HAP-1 (cell line): ENCODE measurements around the gene CDYL2.
A peak's percentile ranks its signal among the peaks of the same experiment; 100 is the strongest.

ENCODE experiments used
- DNase-seq, 2 experiments: peaks; one replicate each; pipeline ENCODE4 v3.0.0-alpha.2; 2016 to 2020; ENCODE audit warnings: low spot score in 2 of 2
- H3K27me3 ChIP-seq: fragments of 250-450 bp; sonication (Bioruptor Pico); 2 replicates; pipeline ENCODE4 v1.5.1; 2020; ENCODE audit warnings: low read depth, mild to moderate bottlenecking, moderate library complexity
- H3K36me3 ChIP-seq: fragments of 250-450 bp; sonication (Bioruptor Pico); replicated peaks from 2 replicates; pipeline ENCODE4 v1.5.1; 2020; ENCODE audit warnings: mild to moderate bottlenecking
- H3K4me1 ChIP-seq: fragments of 250-450 bp; sonication (Bioruptor Pico); 2 replicates; pipeline ENCODE4 v1.5.1; 2020; ENCODE audit warnings: mild to moderate bottlenecking
- H3K4me3 ChIP-seq: fragments of 250-450 bp; sonication (Bioruptor Pico); 2 replicates; pipeline ENCODE4 v1.5.1; 2020; ENCODE audit warnings: mild to moderate bottlenecking, moderate library complexity
- H3K9me3 ChIP-seq: fragments of 250-450 bp; sonication (Bioruptor Pico); 2 replicates; pipeline ENCODE4 v1.5.1; 2020; ENCODE audit warnings: mild to moderate bottlenecking, moderate library complexity
- in situ Hi-C: fragments of 300-500 bp; cut with MboI; formaldehyde crosslinking; loops from 3 replicates; pipeline ENCODE4 v1.14.3; 2020; ENCODE audit warnings: low sequenced_read_pairs, inconsistent platforms, mixed read lengths

Gene CDYL2

GRCh38 chr16:80804526-80805383 lies at the start of gene CDYL2:
Gene CDYL2 (minus strand): TSS chr16:80804598. CDS start chr16:80804173, 425 bp downstream.
- in situ Hi-C loops = loop anchor here (25.0 kb wide), 1 partner anchor 108 kb away; no protein-coding TSS in a partner anchor
- Histone ChIP-seq H3K4me3 (peak within 1 kb of the TSS; percentile 39), H3K36me3 (no peaks in the 10 kb centered on the region), H3K9me3 (no peaks in the 10 kb centered on the region), H3K27me3 (peaks cover 26% of the 10 kb centered on the region), H3K4me1 (no peaks in the 10 kb centered on the region)
- peak in 1 of 2 experiments; percentile 37 for DNase-seq

- H3K36me3 ChIP-seq = no peaks in the 10 kb centered on the region
- H3K4me1 ChIP-seq = no peaks in the 10 kb centered on the region
- in situ Hi-C loops = no loop called here
- no peak overlapping the region for H3K4me3 ChIP-seq
- peak; percentile 9 to 42 for DNase-seq
- no peaks in the 10 kb centered on the region for H3K27me3 ChIP-seq
- H3K9me3 ChIP-seq = no peaks in the 10 kb centered on the region
Observed at GRCh38 chr16:80852261-80852872, 48.0 kb upstream of the CDYL2 start.

- in situ Hi-C loops = no loop called here
- Histone ChIP-seq H3K9me3 (no peaks in the 10 kb centered on the region), H3K4me1 (no peaks in the 10 kb centered on the region), H3K4me3 (no peak overlapping the region), H3K27me3 (no peaks in the 10 kb centered on the region), H3K36me3 (no peaks in the 10 kb centered on the region)
- no peak for DNase-seq
Observed at GRCh38 chr16:80851831-80852230, 47.4 kb upstream of the CDYL2 start.

- no peaks in the 10 kb centered on the region for H3K4me1 ChIP-seq
- no peak for DNase-seq
- H3K9me3 ChIP-seq = no peaks in the 10 kb centered on the region
- H3K27me3 ChIP-seq = no peaks in the 10 kb centered on the region
- in situ Hi-C loops = no loop called here
- no peak overlapping the region for H3K4me3 ChIP-seq
- H3K36me3 ChIP-seq = no peaks in the 10 kb centered on the region
Observed at GRCh38 chr16:80850757-80851156, 46.4 kb upstream of the CDYL2 start.

GRCh38 chr16:80848862-80849261 lies 44.5 kb upstream of the CDYL2 start:
- no peaks in the 10 kb centered on the region for H3K36me3 ChIP-seq
- no peaks in the 10 kb centered on the region for H3K27me3 ChIP-seq
- in situ Hi-C loops = no loop called here
- no peak for DNase-seq
- no peak overlapping the region for H3K4me3 ChIP-seq
- no peaks in the 10 kb centered on the region for H3K4me1 ChIP-seq
- no peaks in the 10 kb centered on the region for H3K9me3 ChIP-seq

GRCh38 chr16:80846680-80847079 lies 42.3 kb upstream of the CDYL2 start:
- no peaks in the 10 kb centered on the region for H3K27me3 ChIP-seq
- no peaks in the 10 kb centered on the region for H3K4me1 ChIP-seq
- no peak overlapping the region for H3K4me3 ChIP-seq
- no peak for DNase-seq
- no peaks in the 10 kb centered on the region for H3K36me3 ChIP-seq
- in situ Hi-C loops = no loop called here
- H3K9me3 ChIP-seq = no peaks in the 10 kb centered on the region

- Histone ChIP-seq H3K36me3 (no peaks in the 10 kb centered on the region), H3K27me3 (no peaks in the 10 kb centered on the region), H3K4me1 (no peaks in the 10 kb centered on the region), H3K9me3 (no peaks in the 10 kb centered on the region), H3K4me3 (no peak overlapping the region)
- DNase-seq = no peak
- in situ Hi-C loops = no loop called here
Observed at GRCh38 chr16:80846275-80846674, 41.9 kb upstream of the CDYL2 start.

GRCh38 chr16:80844395-80844794 lies 40.0 kb upstream of the CDYL2 start:
- in situ Hi-C loops = no loop called here
- DNase-seq = no peak
- H3K27me3 ChIP-seq = no peaks in the 10 kb centered on the region

GRCh38 chr16:80841231-80841630 lies 36.8 kb upstream of the CDYL2 start:
- Histone ChIP-seq H3K27me3 (no peaks in the 10 kb centered on the region), H3K9me3 (no peaks in the 10 kb centered on the region), H3K4me3 (no peak overlapping the region), H3K4me1 (no peaks in the 10 kb centered on the region), H3K36me3 (no peaks in the 10 kb centered on the region)
- in situ Hi-C loops = no loop called here
- DNase-seq = no peak

More at GRCh38 chr16:80844395-80844794, 40.0 kb upstream of the CDYL2 start:
- H3K4me3 ChIP-seq = no peak overlapping the region
- H3K36me3 ChIP-seq = no peaks in the 10 kb centered on the region
- no peaks in the 10 kb centered on the region for H3K9me3 ChIP-seq
- no peaks in the 10 kb centered on the region for H3K4me1 ChIP-seq

GRCh38 chr16:80837533-80838147 lies 33.2 kb upstream of the CDYL2 start:
- Histone ChIP-seq H3K9me3 (no peaks in the 10 kb centered on the region), H3K36me3 (no peaks in the 10 kb centered on the region), H3K27me3 (no peaks in the 10 kb centered on the region), H3K4me3 (no peak overlapping the region), H3K4me1 (no peaks in the 10 kb centered on the region)
- no peak for DNase-seq
- in situ Hi-C loops = no loop called here

GRCh38 chr16:80836846-80837245 lies 32.4 kb upstream of the CDYL2 start:
- in situ Hi-C loops = no loop called here
- Histone ChIP-seq H3K27me3 (no peaks in the 10 kb centered on the region), H3K36me3 (no peaks in the 10 kb centered on the region), H3K4me1 (no peaks in the 10 kb centered on the region), H3K4me3 (no peak overlapping the region), H3K9me3 (no peaks in the 10 kb centered on the region)
- no peak for DNase-seq

GRCh38 chr16:80836202-80836601 lies 31.8 kb upstream of the CDYL2 start:
- DNase-seq = no peak
- Histone ChIP-seq H3K4me1 (no peaks in the 10 kb centered on the region), H3K27me3 (no peaks in the 10 kb centered on the region), H3K9me3 (no peaks in the 10 kb centered on the region), H3K36me3 (no peaks in the 10 kb centered on the region), H3K4me3 (no peak overlapping the region)
- in situ Hi-C loops = no loop called here

- Histone ChIP-seq H3K36me3 (no peaks in the 10 kb centered on the region), H3K4me1 (no peaks in the 10 kb centered on the region), H3K9me3 (no peaks in the 10 kb centered on the region), H3K27me3 (0 out of 2 replicates have a peak, but pooled peaks cover 4% of the 10 kb centered on the region), H3K4me3 (no peak overlapping the region)
- DNase-seq = no peak
- in situ Hi-C loops = no loop called here
Observed at GRCh38 chr16:80831039-80831438, 26.6 kb upstream of the CDYL2 start.

GRCh38 chr16:80828495-80828894 lies 24.1 kb upstream of the CDYL2 start:
- no peaks in the 10 kb centered on the region for H3K4me1 ChIP-seq
- in situ Hi-C loops = no loop called here
- 0 out of 2 replicates have a peak, but pooled peaks cover 4% of the 10 kb centered on the region for H3K27me3 ChIP-seq
- H3K9me3 ChIP-seq = no peaks in the 10 kb centered on the region
- no peak overlapping the region for H3K4me3 ChIP-seq
- no peak for DNase-seq
- no peaks in the 10 kb centered on the region for H3K36me3 ChIP-seq
